Effector memory CD8-positive, alpha-beta T cell (primary cell): ENCODE results near the gene MED20.
"Not testable (repeated sequence)": the region's sequence is repeated elsewhere in the genome, so short reads cannot be mapped to it uniquely, and the experiment has no call there.

Experiments
- ATAC-seq: fragments of 150-1000 bp; cut with Tn5 transposase; replicated peaks from 2 replicates; pipeline ENCODE4 v1.10.0; 2021; ENCODE audit warnings: mild to moderate bottlenecking, moderate library complexity
- DNase-seq, 3 experiments: peaks; one replicate each; pipeline ENCODE4 v3.0.0; 2021
- H3K27ac Mint-ChIP-seq, 2 donors: one replicate each; pipeline ENCODE4 v1.8.0; 2022; ENCODE audit warnings: mild to moderate bottlenecking in 2 of 2, mixed read lengths in 2 of 2, moderate library complexity in 2 of 2
- H3K27me3 Mint-ChIP-seq, 2 donors: one replicate each; pipeline ENCODE4 v1.8.0; 2022; ENCODE audit warnings: mixed read lengths in 2 of 2
- H3K36me3 Mint-ChIP-seq: one replicate; pipeline ENCODE4 v1.8.0; 2022; ENCODE audit warnings: mild to moderate bottlenecking, moderate library complexity, mixed read lengths; ENCODE audit not compliant: insufficient read depth
- H3K4me1 Mint-ChIP-seq, 2 donors: one replicate each; pipeline ENCODE4 v1.8.0; 2022; ENCODE audit warnings: low read depth in 2 of 2, mixed read lengths in 2 of 2
- H3K4me3 Mint-ChIP-seq, 2 donors: one replicate each; pipeline ENCODE4 v1.8.0; 2022; ENCODE audit warnings: mild to moderate bottlenecking in 2 of 2, mixed read lengths in 2 of 2, moderate library complexity in 2 of 2
- H3K9me3 Mint-ChIP-seq, 2 donors: one replicate each; pipeline ENCODE4 v1.8.0; 2022; ENCODE audit warnings: mixed read lengths in 2 of 2

The MED20 gene

GRCh38 chr6:41955412-41955811, 34.5 kb upstream of the MED20 start:
- H3K27me3 Mint-ChIP-seq: no peaks in the 10 kb centered on the region
- H3K27ac Mint-ChIP-seq: peak overlapping the region in 1 of 2 donors; percentile 84
- H3K4me3 Mint-ChIP-seq: no peak overlapping the region
- H3K9me3 Mint-ChIP-seq: no peaks in the 10 kb centered on the region
- peaks cover 48% of the 10 kb centered on the region for H3K36me3 Mint-ChIP-seq
- ATAC-seq (no peak), DNase-seq (no peak)
- peaks cover 29 to 57% of the 10 kb centered on the region in 2 donors for H3K4me1 Mint-ChIP-seq

- H3K27ac Mint-ChIP-seq: peak overlapping the region; percentile 20 to 84
- ATAC-seq (no peak), DNase-seq (no peak)
- peaks cover 29 to 56% of the 10 kb centered on the region in 2 donors for H3K4me1 Mint-ChIP-seq
- H3K36me3 Mint-ChIP-seq: peaks cover 48% of the 10 kb centered on the region
- no peaks in the 10 kb centered on the region for H3K9me3 Mint-ChIP-seq
- H3K27me3 Mint-ChIP-seq: no peaks in the 10 kb centered on the region
- H3K4me3 Mint-ChIP-seq: no peak overlapping the region
These were observed 33.7 kb upstream of the MED20 start for GRCh38 chr6:41954668-41955067.

GRCh38 chr6:41947581-41948220, 26.8 kb upstream of the MED20 start:
- Mint-ChIP-seq H3K9me3 (no peaks in the 10 kb centered on the region), H3K27ac (peak overlapping the region; percentile 50 to 71), H3K4me1 (peaks cover 24 to 39% of the 10 kb centered on the region in 2 donors), H3K27me3 (no peaks in the 10 kb centered on the region), H3K4me3 (no peak overlapping the region), H3K36me3 (peaks cover 20% of the 10 kb centered on the region)
- DNase-seq: no peak
- ATAC-seq: no peak

- H3K36me3 Mint-ChIP-seq: peaks cover 47% of the 10 kb centered on the region
- DNase-seq (no peak), ATAC-seq (no peak)
- H3K4me1 Mint-ChIP-seq: peaks cover 41 to 54% of the 10 kb centered on the region in 2 donors
- H3K27ac Mint-ChIP-seq: no peak overlapping the region
- H3K9me3 Mint-ChIP-seq: no peaks in the 10 kb centered on the region
- H3K4me3 Mint-ChIP-seq: no peak overlapping the region
- H3K27me3 Mint-ChIP-seq: no peaks in the 10 kb centered on the region
These were observed 22.5 kb upstream of the MED20 start for GRCh38 chr6:41943456-41943855.

- peak overlapping the region in 1 of 2 donors; percentile 94 for H3K27ac Mint-ChIP-seq
- H3K4me3 Mint-ChIP-seq: peak overlapping the region; percentile 96 to 97
- peaks cover 47% of the 10 kb centered on the region for H3K36me3 Mint-ChIP-seq
- not testable (repeated sequence) for H3K27me3 Mint-ChIP-seq, ATAC-seq, H3K9me3 Mint-ChIP-seq, DNase-seq
- peaks cover 40 to 56% of the 10 kb centered on the region in 2 donors for H3K4me1 Mint-ChIP-seq
These were observed 21.9 kb upstream of the MED20 start for GRCh38 chr6:41942882-41943281.

- Mint-ChIP-seq H3K36me3 (peaks cover 53% of the 10 kb centered on the region), H3K9me3 (no peaks in the 10 kb centered on the region), H3K27ac (peak overlapping the region; percentile 73 to 94), H3K27me3 (no peaks in the 10 kb centered on the region), H3K4me1 (peaks cover 40 to 56% of the 10 kb centered on the region in 2 donors), H3K4me3 (peak overlapping the region; percentile 96 to 97)
- no peak for DNase-seq
- peak; percentile 25 for ATAC-seq
These were observed 21.3 kb upstream of the MED20 start for GRCh38 chr6:41942067-41942851.

- Mint-ChIP-seq H3K27ac (peak within 1 kb of the TSS; percentile 95), H3K9me3 (no peaks in the 10 kb centered on the region), H3K36me3 (peaks cover 58% of the 10 kb centered on the region), H3K4me3 (peak within 1 kb of the TSS; percentile 96 to 97), H3K4me1 (peaks cover 45 to 60% of the 10 kb centered on the region in 2 donors), H3K27me3 (no peaks in the 10 kb centered on the region)
- ATAC-seq (peak; percentile 77), DNase-seq (peak; percentile 71 to 80 (median 79))
These were observed 20.5 kb upstream of the MED20 start, which contains the start of gene CCND3 for GRCh38 chr6:41941280-41942066. Gene CCND3 (minus strand): TSS chr6:41941808. CDS start chr6:41941649, 159 bp downstream.

- peak; percentile 34 to 47 (median 37) for DNase-seq
- Mint-ChIP-seq H3K9me3 (no peaks in the 10 kb centered on the region), H3K4me3 (peak overlapping the region; percentile 96 to 97), H3K36me3 (peaks cover 61% of the 10 kb centered on the region), H3K4me1 (peaks cover 52 to 63% of the 10 kb centered on the region in 2 donors), H3K27me3 (no peaks in the 10 kb centered on the region), H3K27ac (peak overlapping the region; percentile 95)
- ATAC-seq: no peak
These were observed 19.9 kb upstream of the MED20 start for GRCh38 chr6:41940759-41941279.

GRCh38 chr6:41939848-41940758, 19.2 kb upstream of the MED20 start:
- H3K27ac Mint-ChIP-seq: peak overlapping the region; percentile 95
- peaks cover 59 to 68% of the 10 kb centered on the region in 2 donors for H3K4me1 Mint-ChIP-seq
- peaks cover 63% of the 10 kb centered on the region for H3K36me3 Mint-ChIP-seq
- H3K27me3 Mint-ChIP-seq: no peaks in the 10 kb centered on the region
- H3K4me3 Mint-ChIP-seq: peak overlapping the region; percentile 96 to 97
- ATAC-seq: no peak
- no peaks in the 10 kb centered on the region for H3K9me3 Mint-ChIP-seq
- no peak for DNase-seq

GRCh38 chr6:41939176-41939847, 18.4 kb upstream of the MED20 start:
- Mint-ChIP-seq H3K36me3 (peaks cover 69% of the 10 kb centered on the region), H3K27ac (peak overlapping the region; percentile 95), H3K4me3 (peak overlapping the region; percentile 96 to 97), H3K4me1 (peaks cover 67 to 71% of the 10 kb centered on the region in 2 donors), H3K27me3 (no peaks in the 10 kb centered on the region), H3K9me3 (no peaks in the 10 kb centered on the region)
- ATAC-seq (no peak), DNase-seq (no peak)

- Mint-ChIP-seq H3K27ac (peak overlapping the region; percentile 95), H3K36me3 (peaks cover 75% of the 10 kb centered on the region), H3K4me3 (peak overlapping the region; percentile 96 to 97), H3K9me3 (no peaks in the 10 kb centered on the region), H3K4me1 (peaks cover 69 to 73% of the 10 kb centered on the region in 2 donors), H3K27me3 (no peaks in the 10 kb centered on the region)
- DNase-seq: no peak
- no peak for ATAC-seq
These were observed 17.7 kb upstream of the MED20 start for GRCh38 chr6:41938590-41939175.
